Osteocyte (in vitro differentiated cells): ENCODE measurements around the gene RHEBL1. TPM values are rescaled to one million over a fixed set of nuclear protein-coding genes. Genes with fewer than 3 reads are reported as not detected.

Source experiments
- DNase-seq: peaks from one replicate; pipeline ENCODE4 v3.0.0; 2021; ENCODE audit warnings: mixed read lengths; ENCODE audit not compliant: unreplicated experiment; ENCODE audit errors: extremely low spot score
- H3K27ac Mint-ChIP-seq: one replicate; pipeline ENCODE4 v1.8.0; 2021; ENCODE audit warnings: mild to moderate bottlenecking, mixed read lengths; ENCODE audit not compliant: unreplicated experiment
- H3K27me3 Mint-ChIP-seq: one replicate; pipeline ENCODE4 v1.8.0; 2021; ENCODE audit warnings: mixed read lengths; ENCODE audit not compliant: unreplicated experiment
- H3K36me3 Mint-ChIP-seq: one replicate; pipeline ENCODE4 v1.8.0; 2021; ENCODE audit warnings: mixed read lengths; ENCODE audit not compliant: unreplicated experiment
- H3K4me1 Mint-ChIP-seq: one replicate; pipeline ENCODE4 v1.8.0; 2021; ENCODE audit warnings: mixed read lengths; ENCODE audit not compliant: unreplicated experiment
- H3K4me3 Mint-ChIP-seq: one replicate; pipeline ENCODE4 v1.8.0; 2021; ENCODE audit warnings: mild to moderate bottlenecking, moderate library complexity, mixed read lengths; ENCODE audit not compliant: unreplicated experiment
- H3K9me3 Mint-ChIP-seq: one replicate; pipeline ENCODE4 v1.8.0; 2021; ENCODE audit warnings: mixed read lengths; ENCODE audit not compliant: unreplicated experiment
- CTCF ChIP-seq: fragments of 200-600 bp; sonication (generic); IDR thresholded peaks from 2 replicates; pipeline ENCODE4 v1.5.0; 2021; ENCODE audit warnings: antibody characterized with exemption, mild to moderate bottlenecking, moderate library complexity
- total RNA-seq: library from RNA; stranded (reverse); gene quantifications from 2 replicates; pipeline ENCODE4 v1.2.1, GENCODE V29; 2021

RHEBL1 gene
- total RNA-seq, 1 donor from 2014 or later: 1.2 TPM

- Mint-ChIP-seq H3K27me3 (no peaks in the 10 kb centered on the region), H3K36me3 (peaks cover 55% of the 10 kb centered on the region), H3K4me3 (no peak overlapping the region), H3K27ac (no peak overlapping the region), H3K9me3 (no peaks in the 10 kb centered on the region), H3K4me1 (peaks cover 32% of the 10 kb centered on the region)
- no peak for TF ChIP-seq CTCF
- no peak for DNase-seq
Measured at GRCh38 chr12:49050507-49051372, 19.0 kb downstream of the RHEBL1 start.

- H3K27me3 Mint-ChIP-seq: no peaks in the 10 kb centered on the region
- H3K27ac Mint-ChIP-seq: peak overlapping the region; percentile 59
- TF ChIP-seq CTCF: no peak
- DNase-seq: no peak
- H3K4me1 Mint-ChIP-seq: peaks cover 23% of the 10 kb centered on the region
- no peaks in the 10 kb centered on the region for H3K9me3 Mint-ChIP-seq
- peaks cover 56% of the 10 kb centered on the region for H3K36me3 Mint-ChIP-seq
- H3K4me3 Mint-ChIP-seq: no peak overlapping the region
Measured at GRCh38 chr12:49049566-49050224, 20.1 kb downstream of the RHEBL1 start.

GRCh38 chr12:49048953-49049352 lies 20.8 kb downstream of the RHEBL1 start:
- Mint-ChIP-seq H3K4me3 (no peak overlapping the region), H3K27ac (peak overlapping the region; percentile 59), H3K36me3 (peaks cover 57% of the 10 kb centered on the region), H3K9me3 (no peaks in the 10 kb centered on the region), H3K27me3 (no peaks in the 10 kb centered on the region), H3K4me1 (peaks cover 23% of the 10 kb centered on the region)
- DNase-seq: no peak
- TF ChIP-seq CTCF: no peak

GRCh38 chr12:49046129-49046895 lies 23.5 kb downstream of the RHEBL1 start:
- no peak overlapping the region for H3K4me3 Mint-ChIP-seq
- no peak for TF ChIP-seq CTCF
- H3K9me3 Mint-ChIP-seq: no peaks in the 10 kb centered on the region
- no peak overlapping the region for H3K27ac Mint-ChIP-seq
- no peak for DNase-seq
- no peaks in the 10 kb centered on the region for H3K27me3 Mint-ChIP-seq
- H3K4me1 Mint-ChIP-seq: peaks cover 18% of the 10 kb centered on the region
- H3K36me3 Mint-ChIP-seq: peaks cover 50% of the 10 kb centered on the region

- H3K9me3 Mint-ChIP-seq: no peaks in the 10 kb centered on the region
- TF ChIP-seq CTCF: no peak
- no peak overlapping the region for H3K4me3 Mint-ChIP-seq
- H3K27me3 Mint-ChIP-seq: no peaks in the 10 kb centered on the region
- DNase-seq: no peak
- peaks cover 52% of the 10 kb centered on the region for H3K36me3 Mint-ChIP-seq
- H3K27ac Mint-ChIP-seq: no peak overlapping the region
- H3K4me1 Mint-ChIP-seq: peaks cover 6% of the 10 kb centered on the region
Measured at GRCh38 chr12:49044660-49045059, 25.1 kb downstream of the RHEBL1 start.
